Measurements from ENCODE around the gene RYR2. TPM values are rescaled to one million over a fixed set of nuclear protein-coding genes. Genes with fewer than 3 reads are reported as not detected.

The RYR2 gene
- total and polyA plus RNA-seq, 12 donors: 43.1 to 1,252 (median 872) TPM

DNA sequence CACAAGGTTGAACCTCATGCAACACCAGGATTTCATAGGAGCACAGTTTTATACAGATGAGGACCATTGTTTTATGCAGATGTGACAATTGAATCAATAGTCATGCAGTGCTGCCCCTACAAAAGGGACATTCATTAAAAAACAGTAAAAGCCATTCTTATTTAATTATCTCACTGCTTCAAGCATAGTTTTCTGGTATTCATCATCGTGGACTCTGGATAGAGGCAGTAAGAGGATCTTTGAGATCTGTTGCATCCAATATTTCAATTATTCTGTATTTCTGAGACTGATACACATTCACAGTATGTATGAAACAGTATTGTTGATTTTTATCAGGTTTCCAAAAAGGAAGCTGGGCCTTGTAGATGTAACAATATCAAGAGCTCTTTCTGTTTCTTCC, 237.6 kb downstream of the RYR2 start:
- no peak for TF ChIP-seq CTCF (IDR thresholded peaks at IDR 0.05)
- Histone ChIP-seq H3K9me3 (no peaks in the 10 kb centered on the region), H3K4me1 (peaks cover 0 to 20% (median 12%) of the 10 kb centered on the region in 9 donors), H3K4me3 (no peak overlapping the region), H3K27ac (no peak overlapping the region), H3K27me3 (no peaks in the 10 kb centered on the region), H3K36me3 (peaks cover 0 to 4% (median 0%) of the 10 kb centered on the region in 9 donors)
- intact Hi-C loops (cut with DNase I): no loop called here
- DNase-seq: no peak
- ATAC-seq: no peak
- WGBS, 2 donors: 36 to 47% methylated on average over 1 of the region's 1 CpG

- ATAC-seq: peak in 4 of 8 donors; percentile 5 to 35 (median 22)
- TF ChIP-seq CTCF (IDR thresholded peaks at IDR 0.05): no peak
- DNase-seq: no peak
- H3K9me3 ChIP-seq: no peaks in the 10 kb centered on the region
- peak overlapping the region in 1 of 10 donors; percentile 1 for H3K27ac ChIP-seq
- H3K4me1 ChIP-seq: peaks cover 0 to 25% (median 12%) of the 10 kb centered on the region in 9 donors
- intact Hi-C loops (cut with DNase I): no loop called here
- no peaks in the 10 kb centered on the region for H3K36me3 ChIP-seq
- H3K27me3 ChIP-seq: no peaks in the 10 kb centered on the region
- H3K4me3 ChIP-seq: no peak overlapping the region
- WGBS, 2 donors: 67 to 79% methylated on average over 2 of the region's 2 CpGs
These were observed 239.5 kb downstream of the RYR2 start for GRCh38 chr1:237281481-237281880.

GRCh38 chr1:237282208-237282783, 240.3 kb downstream of the RYR2 start:
- TF ChIP-seq CTCF (IDR thresholded peaks at IDR 0.05): no peak
- Histone ChIP-seq H3K4me3 (no peak overlapping the region), H3K36me3 (no peaks in the 10 kb centered on the region), H3K9me3 (no peaks in the 10 kb centered on the region), H3K4me1 (peaks cover 0 to 29% (median 14%) of the 10 kb centered on the region in 9 donors), H3K27ac (no peak overlapping the region), H3K27me3 (no peaks in the 10 kb centered on the region)
- intact Hi-C loops (cut with DNase I): no loop called here
- WGBS, 2 donors: 41 to 48% methylated on average over 3 of the region's 3 CpGs
- ATAC-seq (peak in 1 of 8 donors; percentile 7), DNase-seq (no peak)

DNA sequence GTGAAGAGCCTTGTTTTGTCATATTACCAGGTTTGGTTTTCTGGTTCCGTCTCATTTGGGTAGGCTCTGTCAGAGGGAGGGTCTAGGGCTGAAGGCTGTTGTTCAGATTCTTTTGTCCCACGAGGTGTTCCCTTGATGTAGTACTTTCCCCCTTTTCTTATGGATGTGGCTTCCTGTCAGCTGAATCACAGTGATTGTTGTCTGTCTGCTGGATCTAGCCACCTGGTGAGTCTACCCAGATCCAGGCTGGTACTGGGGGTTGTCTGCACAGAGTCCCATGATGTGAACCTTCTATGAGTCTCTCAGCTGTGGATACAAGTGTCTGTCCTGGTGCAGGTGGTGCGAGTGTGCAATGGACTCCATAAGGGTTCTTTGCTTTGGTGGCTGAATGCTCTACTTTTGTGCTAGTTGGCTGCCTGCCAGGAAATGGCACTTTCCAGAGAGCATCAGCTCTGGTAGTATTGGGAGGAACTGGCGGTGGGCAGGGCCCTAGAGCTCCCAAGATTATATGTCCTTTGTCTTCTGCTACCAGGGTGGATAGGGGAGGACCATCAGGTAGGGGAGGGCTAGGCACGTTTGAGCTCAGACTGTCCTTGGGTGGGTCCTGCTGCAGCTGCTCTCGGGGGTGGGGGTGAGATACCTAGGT, 246.0 kb downstream of the RYR2 start:
- Histone ChIP-seq H3K9me3 (no peaks in the 10 kb centered on the region), H3K4me1 (peaks cover 0 to 45% (median 11%) of the 10 kb centered on the region in 9 donors), H3K36me3 (no peaks in the 10 kb centered on the region), H3K4me3 (no peak overlapping the region), H3K27me3 (no peaks in the 10 kb centered on the region), H3K27ac (peak overlapping the region in 2 of 10 donors; percentile 27 to 67)
- DNase-seq (no peak), ATAC-seq (peak in 7 of 8 donors; percentile 36 to 66 (median 48))
- 56 to 58% methylated on average over 6 of the region's 6 CpGs for WGBS, 2 donors
- intact Hi-C loops (cut with DNase I): no loop called here
- no peak for TF ChIP-seq CTCF (IDR thresholded peaks at IDR 0.05)
